ENCODE results near the gene RUBCN.

The RUBCN gene

DNA sequence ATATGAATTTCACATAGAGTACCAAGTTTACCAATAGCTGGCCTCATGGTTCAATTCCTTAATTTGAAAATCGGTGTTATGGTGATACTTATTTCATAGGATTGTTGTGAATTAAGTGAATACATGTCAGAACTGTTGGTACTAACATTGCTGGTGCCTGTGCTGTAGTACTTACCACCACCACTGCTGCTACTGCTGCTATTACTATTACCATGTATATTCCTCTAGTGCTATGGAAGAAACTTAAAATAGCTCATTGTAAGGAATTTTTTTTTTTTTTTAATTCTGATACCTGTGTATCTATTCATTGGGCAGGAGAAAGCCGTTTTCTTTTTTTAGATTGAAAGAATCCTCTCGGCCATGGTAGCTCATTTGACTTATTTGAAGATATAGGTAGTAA, 16.6 kb upstream of the RUBCN start:
- ChIA-PET POLR2A (interaction anchor here (0.7 kb wide), 1 partner anchor 39 kb away, joined by 3 read pairs; no protein-coding TSS in a partner anchor), CTCF (interaction anchor here (0.6 to 0.7 kb wide), 3 partner anchors 15 to 134 kb away, joined by 3 to 7 read pairs (median 3); no protein-coding TSS in a partner anchor)
- H3K9me3 ChIP-seq (ENCODE audit: control insufficient read depth, insufficient read depth, low read depth, low read length): no peaks in the 10 kb centered on the region
- H3K4me1 ChIP-seq (ENCODE audit: control insufficient read depth, insufficient read depth, low read length): no peaks in the 10 kb centered on the region
- no peak overlapping the region for H3K4me3 ChIP-seq (ENCODE audit: low read depth, low read length)
- no peak overlapping the region for H3K27ac ChIP-seq (ENCODE audit: extremely low read depth, low read depth, low read length)
- H3K36me3 ChIP-seq (ENCODE audit: control insufficient read depth in 2 of 2, insufficient read depth in 1 of 2, low read length in 2 of 2): peaks cover 9 to 11% of the 10 kb centered on the region in 2 experiments; a peak in 2 of 3 replicates
- no peak for TF ChIP-seq ZNF366 (tag by site-specific recombination; conservative IDR thresholded peaks at IDR 0.05)
- no peak for TF ChIP-seq ZNF280C (tag by site-specific recombination; IDR thresholded peaks at IDR 0.05)
- no peak for TF ChIP-seq ZFP3 (tag by site-specific recombination; IDR thresholded peaks at IDR 0.05; ENCODE audit: low read depth)
- no peak for TF ChIP-seq WT1 (tag by site-specific recombination; IDR thresholded peaks at IDR 0.05)
- TF ChIP-seq, protein P1, sequence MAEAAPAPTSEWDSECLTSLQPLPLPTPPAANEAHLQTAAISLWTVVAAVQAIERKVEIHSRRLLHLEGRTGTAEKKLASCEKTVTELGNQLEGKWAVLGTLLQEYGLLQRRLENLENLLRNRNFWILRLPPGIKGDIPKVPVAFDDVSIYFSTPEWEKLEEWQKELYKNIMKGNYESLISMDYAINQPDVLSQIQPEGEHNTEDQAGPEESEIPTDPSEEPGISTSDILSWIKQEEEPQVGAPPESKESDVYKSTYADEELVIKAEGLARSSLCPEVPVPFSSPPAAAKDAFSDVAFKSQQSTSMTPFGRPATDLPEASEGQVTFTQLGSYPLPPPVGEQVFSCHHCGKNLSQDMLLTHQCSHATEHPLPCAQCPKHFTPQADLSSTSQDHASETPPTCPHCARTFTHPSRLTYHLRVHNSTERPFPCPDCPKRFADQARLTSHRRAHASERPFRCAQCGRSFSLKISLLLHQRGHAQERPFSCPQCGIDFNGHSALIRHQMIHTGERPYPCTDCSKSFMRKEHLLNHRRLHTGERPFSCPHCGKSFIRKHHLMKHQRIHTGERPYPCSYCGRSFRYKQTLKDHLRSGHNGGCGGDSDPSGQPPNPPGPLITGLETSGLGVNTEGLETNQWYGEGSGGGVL (tag by site-specific recombination; IDR thresholded peaks at IDR 0.05): no peak
- TF ChIP-seq PRDM2 (tag by site-specific recombination; IDR thresholded peaks at IDR 0.05; ENCODE audit: borderline replicate concordance): no peak
- TF ChIP-seq ZNF148 (tag by site-specific recombination; IDR thresholded peaks at IDR 0.05; ENCODE audit: borderline replicate concordance): no peak
- TF ChIP-seq, protein P2, sequence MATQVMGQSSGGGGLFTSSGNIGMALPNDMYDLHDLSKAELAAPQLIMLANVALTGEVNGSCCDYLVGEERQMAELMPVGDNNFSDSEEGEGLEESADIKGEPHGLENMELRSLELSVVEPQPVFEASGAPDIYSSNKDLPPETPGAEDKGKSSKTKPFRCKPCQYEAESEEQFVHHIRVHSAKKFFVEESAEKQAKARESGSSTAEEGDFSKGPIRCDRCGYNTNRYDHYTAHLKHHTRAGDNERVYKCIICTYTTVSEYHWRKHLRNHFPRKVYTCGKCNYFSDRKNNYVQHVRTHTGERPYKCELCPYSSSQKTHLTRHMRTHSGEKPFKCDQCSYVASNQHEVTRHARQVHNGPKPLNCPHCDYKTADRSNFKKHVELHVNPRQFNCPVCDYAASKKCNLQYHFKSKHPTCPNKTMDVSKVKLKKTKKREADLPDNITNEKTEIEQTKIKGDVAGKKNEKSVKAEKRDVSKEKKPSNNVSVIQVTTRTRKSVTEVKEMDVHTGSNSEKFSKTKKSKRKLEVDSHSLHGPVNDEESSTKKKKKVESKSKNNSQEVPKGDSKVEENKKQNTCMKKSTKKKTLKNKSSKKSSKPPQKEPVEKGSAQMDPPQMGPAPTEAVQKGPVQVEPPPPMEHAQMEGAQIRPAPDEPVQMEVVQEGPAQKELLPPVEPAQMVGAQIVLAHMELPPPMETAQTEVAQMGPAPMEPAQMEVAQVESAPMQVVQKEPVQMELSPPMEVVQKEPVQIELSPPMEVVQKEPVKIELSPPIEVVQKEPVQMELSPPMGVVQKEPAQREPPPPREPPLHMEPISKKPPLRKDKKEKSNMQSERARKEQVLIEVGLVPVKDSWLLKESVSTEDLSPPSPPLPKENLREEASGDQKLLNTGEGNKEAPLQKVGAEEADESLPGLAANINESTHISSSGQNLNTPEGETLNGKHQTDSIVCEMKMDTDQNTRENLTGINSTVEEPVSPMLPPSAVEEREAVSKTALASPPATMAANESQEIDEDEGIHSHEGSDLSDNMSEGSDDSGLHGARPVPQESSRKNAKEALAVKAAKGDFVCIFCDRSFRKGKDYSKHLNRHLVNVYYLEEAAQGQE (tag by site-specific recombination; IDR thresholded peaks at IDR 0.05): no peak
- no peak for TF ChIP-seq ZBTB10 (tag by site-specific recombination; IDR thresholded peaks at IDR 0.05)
- TF ChIP-seq, protein P3, sequence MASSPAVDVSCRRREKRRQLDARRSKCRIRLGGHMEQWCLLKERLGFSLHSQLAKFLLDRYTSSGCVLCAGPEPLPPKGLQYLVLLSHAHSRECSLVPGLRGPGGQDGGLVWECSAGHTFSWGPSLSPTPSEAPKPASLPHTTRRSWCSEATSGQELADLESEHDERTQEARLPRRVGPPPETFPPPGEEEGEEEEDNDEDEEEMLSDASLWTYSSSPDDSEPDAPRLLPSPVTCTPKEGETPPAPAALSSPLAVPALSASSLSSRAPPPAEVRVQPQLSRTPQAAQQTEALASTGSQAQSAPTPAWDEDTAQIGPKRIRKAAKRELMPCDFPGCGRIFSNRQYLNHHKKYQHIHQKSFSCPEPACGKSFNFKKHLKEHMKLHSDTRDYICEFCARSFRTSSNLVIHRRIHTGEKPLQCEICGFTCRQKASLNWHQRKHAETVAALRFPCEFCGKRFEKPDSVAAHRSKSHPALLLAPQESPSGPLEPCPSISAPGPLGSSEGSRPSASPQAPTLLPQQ (tag by site-specific recombination; IDR thresholded peaks at IDR 0.05): no peak
- no peak for TF ChIP-seq ZNF354C (tag by site-specific recombination; IDR thresholded peaks at IDR 0.05; ENCODE audit: borderline replicate concordance, low read depth)
- TF ChIP-seq ZNF580 (tag by site-specific recombination; IDR thresholded peaks at IDR 0.05): no peak
- no peak for TF ChIP-seq ZNF747 (tag by site-specific recombination; IDR thresholded peaks at IDR 0.05)
- TF ChIP-seq, protein P4, sequence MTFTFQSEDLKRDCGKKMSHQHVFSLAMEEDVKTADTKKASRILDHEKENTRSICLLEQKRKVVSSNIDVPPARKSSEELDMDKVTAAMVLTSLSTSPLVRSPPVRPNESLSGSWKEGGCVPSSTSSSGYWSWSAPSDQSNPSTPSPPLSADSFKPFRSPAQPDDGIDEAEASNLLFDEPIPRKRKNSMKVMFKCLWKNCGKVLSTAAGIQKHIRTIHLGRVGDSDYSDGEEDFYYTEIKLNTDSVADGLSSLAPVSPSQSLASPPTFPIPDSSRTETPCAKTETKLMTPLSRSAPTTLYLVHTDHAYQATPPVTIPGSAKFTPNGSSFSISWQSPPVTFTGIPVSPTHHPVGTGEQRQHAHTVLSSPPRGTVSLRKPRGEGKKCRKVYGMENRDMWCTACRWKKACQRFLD (tag by site-specific recombination; IDR thresholded peaks at IDR 0.05): no peak
